Renal cortical epithelial cell (primary cell): ENCODE results near the gene RPS2. TPM values are rescaled to one million over a fixed set of nuclear protein-coding genes. Genes with fewer than 3 reads are reported as not detected.

Source experiments
- DNase-seq: peaks from one replicate; pipeline ENCODE4 v3.0.0-alpha.2; 2011; ENCODE audit warnings: low read depth
- total RNA-seq: library from RNA; depleted of rRNA; stranded (reverse); fragments of >200 nt; gene quantifications from 2 replicates; pipeline ENCODE4 v1.2.3, GENCODE V29; 2014

Gene RPS2
- total RNA-seq, 1 donor from 2014 or later = 865 TPM

DNA sequence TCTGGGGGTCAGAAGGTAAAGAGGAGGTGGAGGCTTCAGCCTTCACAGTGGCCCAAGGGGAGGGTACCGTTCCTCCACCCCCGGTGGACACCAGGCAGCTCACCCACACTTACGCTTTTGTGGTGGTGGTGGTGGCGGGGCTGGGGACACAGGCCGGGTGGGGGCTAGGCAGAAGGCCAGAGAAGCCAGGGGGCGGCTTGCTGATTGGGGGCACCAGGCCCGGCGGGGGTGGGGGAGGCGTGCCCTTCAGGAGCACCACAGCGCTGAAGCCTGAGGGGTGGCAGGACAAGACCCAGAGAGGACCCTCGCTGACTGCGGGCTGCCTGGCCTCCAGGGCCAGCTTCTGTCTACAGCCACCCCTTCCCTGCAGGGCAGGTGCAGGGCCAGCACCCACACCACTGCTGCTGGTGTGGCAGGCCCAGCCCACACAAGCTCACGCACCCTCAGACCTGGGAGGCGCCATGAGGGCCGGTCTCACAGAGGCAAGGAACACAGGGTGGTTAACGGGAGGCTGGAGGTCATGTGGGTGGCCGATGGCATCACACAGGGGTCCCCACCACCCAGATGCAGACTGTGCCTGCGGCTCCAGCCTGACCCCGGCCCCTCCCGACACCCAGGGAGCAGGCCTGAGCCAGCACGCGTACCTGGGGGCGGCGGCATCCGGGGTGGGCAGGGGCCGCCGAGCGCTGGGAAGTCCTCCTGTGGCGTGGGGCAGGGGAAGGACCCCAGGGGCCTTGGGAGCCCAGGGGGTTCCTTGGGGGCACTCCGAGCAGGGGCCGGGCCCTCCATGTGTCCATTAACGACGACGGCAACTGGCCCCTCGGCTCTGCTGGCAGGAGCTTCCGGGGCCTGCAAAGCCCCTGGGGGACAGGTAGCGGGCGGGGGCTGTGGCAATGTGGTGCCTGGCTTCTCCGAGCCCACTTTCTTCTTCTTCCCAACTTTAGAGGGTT is 34.5 kb upstream of the RPS2 start:
- no peak for DNase-seq

DNA sequence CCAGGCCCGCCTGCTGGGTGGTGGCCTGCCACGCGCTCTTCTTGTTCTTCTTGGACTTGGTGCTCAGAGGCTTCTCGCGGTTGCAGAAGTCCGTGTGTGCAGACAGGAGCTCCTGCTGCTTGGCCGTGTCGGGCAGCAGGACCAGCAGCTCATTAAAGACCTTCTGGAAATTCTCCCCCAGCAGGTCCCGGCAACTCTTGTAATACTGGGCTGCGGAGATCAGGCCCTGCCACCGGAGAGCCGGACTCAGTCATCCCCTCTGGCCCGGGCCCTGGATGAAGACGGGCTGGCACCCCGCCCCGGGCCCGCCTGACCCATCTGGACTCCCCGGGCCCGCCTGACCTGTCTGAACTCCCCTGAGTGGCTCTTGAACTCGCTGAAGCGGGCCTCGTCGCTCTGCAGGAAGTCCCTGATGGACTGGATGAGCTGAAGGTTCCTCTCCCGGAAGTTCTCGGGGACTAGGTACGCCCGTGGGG is 33.8 kb upstream of the RPS2 start:
- DNase-seq = no peak

DNA sequence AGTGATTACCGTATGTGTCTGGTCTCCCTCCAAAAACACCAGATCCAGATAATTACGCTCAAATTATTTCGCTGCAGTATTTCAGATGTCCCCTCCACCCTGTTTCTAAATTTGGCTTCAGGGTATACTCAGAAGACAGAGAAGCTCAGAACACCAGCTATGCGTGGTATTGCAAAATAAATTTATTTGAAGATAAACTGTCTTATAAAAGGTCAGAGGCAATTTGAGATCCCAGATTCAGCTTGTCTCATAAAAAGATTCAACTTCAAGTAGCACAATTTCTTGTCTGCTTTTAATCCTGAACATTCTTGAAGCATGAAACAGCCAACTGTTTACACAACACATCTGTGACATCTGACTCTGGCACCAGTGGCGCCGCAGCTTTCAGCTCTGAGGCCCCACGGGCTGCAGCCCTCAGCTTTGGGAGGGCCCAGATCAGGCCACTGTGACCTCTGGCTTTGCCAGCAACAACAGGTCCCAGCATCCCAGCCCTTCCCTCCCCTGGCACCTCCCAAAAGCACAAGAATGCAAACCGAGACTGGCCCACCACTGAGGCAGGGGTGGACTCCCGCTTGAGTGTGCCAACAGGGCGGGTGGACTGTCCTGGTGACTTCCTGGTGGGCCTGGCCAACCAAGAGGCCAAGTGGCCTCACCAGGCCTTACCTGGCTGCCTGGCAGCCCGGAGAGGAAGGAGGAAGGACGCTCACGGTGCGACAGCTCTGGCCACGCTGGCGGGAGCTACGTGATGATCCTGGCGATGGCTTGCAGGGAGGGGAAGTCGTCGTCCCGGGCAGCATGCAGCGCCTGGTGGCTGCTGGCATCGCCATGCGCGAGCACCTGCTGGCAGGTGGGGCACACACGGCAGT is 33.1 kb upstream of the RPS2 start:
- DNase-seq = no peak

DNA sequence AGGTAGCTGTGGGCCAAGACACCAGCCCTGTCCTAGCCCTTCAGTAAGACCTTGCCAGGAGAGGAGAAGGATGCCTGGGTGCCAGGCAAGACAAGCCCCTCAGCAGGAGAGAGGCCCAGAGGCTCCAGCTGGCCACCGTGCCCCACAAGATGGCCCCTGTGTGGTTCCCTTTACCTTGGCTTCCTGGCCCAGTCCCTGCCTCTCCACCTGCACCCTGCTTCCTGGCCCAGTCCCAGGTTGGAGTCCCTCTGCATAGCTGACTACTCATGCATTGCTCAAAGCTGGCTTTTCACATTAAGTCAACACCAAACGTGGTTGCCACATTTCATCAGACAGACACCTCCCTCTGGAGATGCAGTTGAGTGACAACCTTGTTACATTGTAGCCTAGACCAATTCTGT is 29.1 kb upstream of the RPS2 start:
- DNase-seq = peak; percentile 83

DNA sequence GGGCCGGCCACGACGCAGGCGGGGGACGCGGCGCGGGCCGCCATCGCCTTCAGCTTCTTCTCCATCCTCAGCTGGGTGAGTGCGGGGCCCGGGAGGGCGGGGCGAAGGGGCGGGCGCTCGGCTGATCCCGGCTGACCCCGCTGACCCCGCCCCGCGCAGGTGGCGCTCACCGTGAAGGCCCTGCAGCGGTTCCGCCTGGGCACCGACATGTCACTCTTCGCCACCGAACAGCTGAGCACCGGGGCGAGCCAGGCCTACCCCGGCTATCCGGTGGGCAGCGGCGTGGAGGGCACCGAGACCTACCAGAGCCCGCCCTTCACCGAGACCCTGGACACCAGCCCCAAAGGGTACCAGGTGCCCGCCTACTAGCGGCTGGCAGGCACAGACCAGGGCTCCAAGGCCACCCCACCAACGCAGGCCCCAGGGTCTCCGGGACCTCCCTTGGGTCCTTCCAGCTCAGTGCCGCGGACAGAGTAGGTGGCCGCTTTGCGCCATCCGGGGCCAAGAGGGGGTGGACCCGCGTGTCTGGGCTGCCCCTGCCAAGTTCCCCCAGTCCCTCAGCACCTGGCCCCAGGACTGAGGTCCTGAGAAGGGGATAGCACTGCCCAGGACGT is 28.2 kb upstream of the RPS2 start:
- no peak for DNase-seq

DNA sequence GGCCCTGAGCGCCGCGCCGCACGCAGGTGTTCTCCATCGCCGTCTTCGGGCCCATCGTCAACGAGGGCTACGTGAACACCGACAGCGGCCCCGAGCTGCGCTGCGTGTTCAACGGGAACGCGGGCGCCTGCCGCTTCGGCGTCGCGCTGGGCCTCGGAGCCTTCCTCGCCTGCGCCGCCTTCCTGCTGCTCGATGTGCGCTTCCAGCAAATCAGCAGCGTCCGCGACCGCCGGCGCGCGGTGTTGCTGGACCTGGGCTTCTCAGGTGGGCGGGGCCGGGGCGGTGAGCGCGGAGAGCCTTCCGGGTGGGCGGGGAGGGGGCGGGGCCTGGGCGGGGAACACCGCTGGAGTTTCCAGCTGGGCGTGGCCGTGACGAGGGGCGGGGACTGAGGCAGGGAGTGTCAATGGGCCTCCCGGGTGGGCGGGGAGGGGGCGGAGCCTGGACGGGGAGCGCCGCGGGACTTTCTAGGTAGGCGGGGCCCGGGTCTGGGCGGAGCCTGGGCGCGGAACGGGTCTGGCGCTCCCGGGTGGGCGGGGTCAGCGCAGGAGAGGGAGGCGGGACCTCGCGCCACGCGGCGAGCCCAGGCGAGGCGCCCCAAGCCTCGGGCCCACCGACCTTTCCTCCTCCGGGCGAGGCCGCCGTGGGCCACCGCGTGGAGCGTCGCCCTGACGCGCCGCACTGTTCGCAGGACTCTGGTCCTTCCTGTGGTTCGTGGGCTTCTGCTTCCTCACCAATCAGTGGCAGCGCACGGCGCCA is 27.5 kb upstream of the RPS2 start:
- DNase-seq = peak; percentile 60

DNA sequence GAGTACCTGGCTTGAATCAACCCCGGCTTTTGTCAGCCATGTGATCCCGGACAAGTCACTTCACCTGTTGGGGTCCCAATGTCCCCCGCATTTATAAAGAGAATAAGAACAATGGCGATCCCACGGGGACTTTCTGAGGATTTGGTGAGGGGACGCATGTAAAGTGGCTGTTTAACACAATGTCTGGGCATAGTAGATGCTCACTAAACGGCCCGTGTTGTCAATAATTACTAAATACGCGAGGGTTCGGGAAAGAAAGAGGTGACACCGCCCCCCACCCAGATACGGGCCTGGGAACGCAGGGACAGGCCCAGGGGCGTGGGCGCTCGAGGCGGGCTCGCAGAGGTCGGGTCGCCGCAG is 26.9 kb upstream of the RPS2 start:
- no peak for DNase-seq

DNA sequence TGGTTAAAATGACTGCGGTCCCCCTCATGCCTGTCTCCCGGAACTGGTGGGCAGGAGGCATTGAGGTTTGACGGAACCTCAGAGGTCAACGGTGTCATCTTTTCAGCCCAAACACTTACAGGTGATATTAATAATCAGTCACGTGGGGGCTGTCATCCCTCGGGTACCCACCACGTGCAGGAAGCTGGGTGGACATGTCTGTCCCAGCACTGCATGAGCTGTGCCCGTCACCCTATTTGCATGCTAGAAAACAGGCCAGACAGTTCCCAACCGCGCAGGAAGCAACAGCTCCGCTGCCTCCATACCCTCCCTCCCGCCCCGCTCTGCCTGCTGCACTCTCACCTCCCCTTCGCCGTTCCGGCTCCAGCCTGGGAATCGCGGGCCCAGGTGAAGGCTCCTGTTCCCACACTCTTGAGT is 26.5 kb upstream of the RPS2 start:
- no peak for DNase-seq

DNA sequence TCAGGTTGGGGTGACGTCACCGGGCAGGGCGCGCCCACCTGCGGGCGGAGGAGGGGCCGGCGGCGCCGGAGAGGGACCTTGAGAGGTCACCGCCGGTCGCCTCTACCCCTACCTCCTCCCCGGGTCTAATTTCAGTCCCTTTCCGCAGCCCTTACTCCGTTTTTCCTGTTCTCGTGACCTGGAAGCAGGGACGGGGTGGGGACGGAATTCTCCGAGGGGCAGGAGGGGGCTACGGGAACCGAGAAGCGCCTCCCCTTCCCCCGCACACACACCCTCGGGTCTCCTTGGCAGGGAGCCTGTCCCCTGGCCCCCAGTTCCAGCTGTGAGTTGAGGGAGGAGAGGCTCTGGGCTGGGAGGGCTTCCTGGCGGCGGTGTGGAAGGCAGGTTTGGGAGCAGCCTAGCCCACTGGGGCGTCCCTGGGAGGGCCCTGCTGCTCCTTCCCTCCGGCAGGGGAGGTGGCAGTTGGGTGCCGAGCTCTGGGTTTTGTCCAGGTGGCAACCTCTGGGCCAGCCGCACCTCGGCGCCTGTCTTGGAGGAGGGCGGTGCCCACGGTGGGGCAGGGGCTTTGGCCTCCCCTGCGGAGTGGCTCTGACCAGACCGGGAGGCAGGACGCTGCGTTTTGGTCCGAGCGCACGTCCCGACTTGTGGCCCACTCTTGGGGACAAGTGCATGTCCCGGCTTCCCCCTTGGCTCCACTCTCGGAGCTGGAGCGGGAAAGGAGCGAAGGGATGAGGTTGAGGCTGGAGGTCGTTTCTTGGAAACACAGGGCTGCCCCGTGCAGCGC is 25.9 kb upstream of the RPS2 start:
- DNase-seq = no peak

DNA sequence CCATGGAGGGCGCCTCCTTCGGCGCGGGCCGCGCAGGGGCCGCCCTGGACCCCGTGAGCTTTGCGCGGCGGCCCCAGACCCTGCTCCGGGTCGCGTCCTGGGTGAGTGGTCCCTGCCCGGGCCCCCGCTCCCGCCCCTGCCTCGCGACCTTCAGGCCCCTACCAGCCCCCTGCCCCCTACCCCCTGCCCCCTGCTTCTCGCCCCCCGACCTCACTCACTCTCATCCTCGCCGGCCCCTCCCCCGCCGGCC is 25.4 kb upstream of the RPS2 start:
- DNase-seq = no peak

DNA sequence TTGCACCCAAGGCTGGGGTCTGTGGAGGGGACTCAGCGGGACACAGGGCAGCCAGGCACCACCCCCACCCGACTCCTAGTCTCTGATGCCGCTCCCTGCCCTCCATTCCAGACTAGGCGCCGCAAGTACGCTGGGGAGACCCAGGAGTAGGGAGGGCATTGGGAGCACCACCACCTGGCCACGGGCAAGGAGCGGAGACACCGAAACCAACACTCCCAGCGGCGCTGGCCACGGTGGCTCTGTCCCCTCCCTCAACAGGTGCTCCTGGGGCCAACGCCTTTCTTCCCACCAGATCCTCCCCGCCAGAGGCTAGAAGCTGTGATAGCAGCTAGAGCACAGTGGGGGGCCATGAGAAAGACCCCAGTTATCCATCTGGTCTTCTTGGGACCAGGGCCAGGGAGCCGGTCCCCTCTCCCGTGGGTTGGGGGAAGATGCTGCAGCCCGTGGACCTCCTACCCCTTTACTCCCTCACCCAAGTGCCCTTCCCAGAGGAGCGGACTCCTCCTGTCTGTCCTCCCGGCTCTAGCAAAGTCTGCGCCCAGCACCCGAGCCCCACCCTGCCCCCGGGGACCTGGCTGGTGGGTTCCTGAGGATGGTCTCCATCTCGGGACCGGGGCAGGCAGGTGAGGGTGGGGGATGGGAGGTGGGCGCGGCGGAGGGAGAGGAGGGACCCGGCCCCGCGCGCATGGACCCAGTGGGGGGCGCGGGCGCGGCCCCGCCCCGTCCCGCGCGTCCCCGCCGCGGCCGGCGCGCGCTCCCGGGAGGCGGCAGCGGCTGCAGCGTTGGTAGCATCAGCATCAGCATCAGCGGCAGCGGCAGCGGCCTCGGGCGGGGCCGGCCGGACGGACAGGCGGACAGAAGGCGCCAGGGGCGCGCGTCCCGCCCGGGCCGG is 24.8 kb upstream of the RPS2 start, which contains the start of gene SYNGR3:
TSS of gene SYNGR3 (plus strand) at position 762 of the 892 bp plus-strand sequence. CDS start 133 bp downstream, outside the sequence.
- no peak for DNase-seq

DNA sequence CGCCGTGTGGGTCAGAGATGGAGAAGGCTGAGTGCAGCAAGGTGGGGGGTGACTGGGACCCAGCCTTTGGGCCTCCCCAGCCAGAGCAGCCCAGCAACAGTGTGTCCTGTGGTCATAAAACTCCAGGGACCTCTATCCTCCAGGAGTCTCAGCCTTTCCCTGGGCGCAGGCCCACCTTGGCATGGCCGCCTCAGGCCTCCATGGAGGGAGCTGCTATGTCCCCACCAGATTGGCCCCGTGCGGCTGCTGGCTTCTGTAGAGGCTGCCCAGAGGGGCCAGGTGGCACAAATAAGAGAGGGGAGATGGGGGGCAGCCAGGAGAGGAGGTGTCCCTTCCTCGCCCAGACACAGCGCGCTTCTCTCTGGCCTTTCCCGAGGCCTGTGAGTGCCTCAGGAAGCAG is 22.6 kb upstream of the RPS2 start:
- DNase-seq = no peak

DNA sequence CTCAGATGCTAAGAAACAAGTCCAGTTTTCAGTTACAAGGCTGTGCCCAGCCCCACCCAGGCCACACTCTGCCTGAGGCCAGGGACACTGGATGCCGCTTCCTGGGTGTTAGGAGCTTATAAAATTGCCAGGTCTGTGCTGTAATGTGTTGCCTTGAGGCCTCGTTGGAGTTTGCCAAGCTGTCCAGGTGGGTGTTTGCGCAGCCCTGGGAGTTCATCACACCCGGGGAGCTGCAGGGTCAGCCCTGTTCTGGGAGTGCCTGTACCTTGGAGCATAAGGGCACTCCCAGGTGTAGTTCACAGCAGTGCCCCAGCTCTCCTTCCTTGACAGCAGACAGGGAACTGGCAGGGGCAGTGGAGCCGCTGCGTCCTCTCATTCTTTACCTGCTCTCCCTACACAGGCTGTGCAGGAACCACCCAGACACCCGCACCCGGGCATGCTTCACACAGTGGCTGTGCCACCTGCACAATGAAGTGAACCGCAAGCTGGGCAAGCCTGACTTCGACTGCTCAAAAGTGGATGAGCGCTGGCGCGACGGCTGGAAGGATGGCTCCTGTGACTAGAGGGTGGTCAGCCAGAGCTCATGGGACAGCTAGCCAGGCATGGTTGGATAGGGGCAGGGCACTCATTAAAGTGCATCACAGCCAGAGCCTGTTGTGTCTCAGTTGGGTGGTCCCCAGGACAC is 21.0 kb upstream of the RPS2 start:
- no peak for DNase-seq

DNA sequence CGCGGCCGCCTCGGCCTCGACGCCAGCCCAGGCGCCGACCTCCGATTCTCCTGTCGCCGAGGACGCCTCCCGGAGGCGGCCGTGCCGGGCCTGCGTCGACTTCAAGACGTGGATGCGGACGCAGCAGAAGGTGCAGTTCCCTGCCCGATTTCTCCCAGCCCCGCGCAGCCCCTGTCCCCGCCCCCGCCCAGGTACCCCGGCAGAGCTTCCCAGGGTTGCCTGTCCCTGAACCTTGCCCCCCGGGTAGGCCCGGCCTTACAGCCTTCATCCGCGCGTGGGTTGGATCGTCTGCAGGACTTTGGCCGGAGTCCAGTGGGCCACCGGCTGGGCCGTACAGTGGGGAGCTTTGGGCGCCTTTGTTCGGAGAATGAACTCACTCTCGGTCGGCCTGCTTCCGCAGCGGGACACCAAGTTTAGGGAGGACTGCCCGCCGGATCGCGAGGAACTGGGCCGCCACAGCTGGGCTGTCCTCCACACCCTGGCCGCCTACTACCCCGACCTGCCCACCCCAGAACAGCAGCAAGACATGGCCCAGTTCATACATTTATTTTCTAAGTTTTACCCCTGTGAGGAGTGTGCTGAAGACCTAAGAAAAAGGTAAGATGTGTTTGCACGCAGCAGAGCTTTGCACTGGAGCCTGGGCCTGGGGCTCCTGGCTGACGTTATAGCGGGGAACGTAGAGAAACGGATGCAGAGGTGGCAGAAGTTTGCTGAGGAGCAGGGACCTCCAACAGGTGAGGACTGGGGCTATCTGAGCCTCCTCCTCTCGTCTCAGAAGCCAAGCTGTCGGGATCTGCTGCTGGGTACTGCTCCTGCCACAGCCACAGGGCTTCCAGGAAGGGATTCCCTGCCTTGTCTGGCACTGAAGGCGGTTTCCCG is 20.0 kb upstream of the RPS2 start:
- no peak for DNase-seq

DNA sequence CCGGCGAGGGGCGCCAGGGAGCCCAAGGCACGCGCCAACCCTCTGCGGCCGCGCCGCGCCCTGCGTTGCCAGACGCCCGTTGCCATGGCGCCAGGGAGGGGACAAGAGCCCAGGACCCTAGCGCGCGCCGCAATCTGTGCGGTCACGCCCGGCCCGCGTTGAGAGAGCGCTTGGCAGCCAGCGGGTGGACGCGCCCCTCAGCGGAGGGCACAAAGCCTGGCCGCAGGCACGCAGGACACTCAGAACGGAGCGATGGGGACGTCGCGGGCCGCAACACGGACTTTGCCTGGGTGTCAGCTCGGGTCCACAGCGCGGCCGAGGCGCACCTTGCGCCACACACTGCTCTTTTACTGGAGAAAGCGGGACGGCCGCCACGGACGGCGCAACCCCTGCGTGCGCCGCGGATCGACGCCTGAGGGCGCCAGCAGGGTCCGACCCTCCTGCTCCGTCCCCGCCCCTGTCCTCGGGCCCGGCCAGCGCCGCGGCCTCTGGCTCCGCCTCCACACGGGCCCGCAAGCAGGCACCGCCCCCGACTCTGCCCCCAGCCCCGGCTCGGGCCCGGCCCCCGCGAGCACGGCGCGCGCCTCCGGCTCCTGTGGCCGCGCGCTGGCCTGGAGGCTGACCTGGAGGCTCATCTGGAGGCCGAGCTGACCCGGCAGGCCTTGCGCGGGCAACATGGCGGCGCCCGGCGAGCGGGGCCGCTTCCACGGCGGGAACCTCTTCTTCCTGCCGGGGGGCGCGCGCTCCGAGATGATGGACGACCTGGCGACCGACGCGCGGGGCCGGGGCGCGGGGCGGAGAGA is 19.1 kb upstream of the RPS2 start, which contains the start of gene GFER:
TSS of gene GFER (plus strand) at position 650 of the 803 bp plus-strand sequence. CDS start at position 676, 26 bp downstream.
- peak; percentile 60 for DNase-seq

DNA sequence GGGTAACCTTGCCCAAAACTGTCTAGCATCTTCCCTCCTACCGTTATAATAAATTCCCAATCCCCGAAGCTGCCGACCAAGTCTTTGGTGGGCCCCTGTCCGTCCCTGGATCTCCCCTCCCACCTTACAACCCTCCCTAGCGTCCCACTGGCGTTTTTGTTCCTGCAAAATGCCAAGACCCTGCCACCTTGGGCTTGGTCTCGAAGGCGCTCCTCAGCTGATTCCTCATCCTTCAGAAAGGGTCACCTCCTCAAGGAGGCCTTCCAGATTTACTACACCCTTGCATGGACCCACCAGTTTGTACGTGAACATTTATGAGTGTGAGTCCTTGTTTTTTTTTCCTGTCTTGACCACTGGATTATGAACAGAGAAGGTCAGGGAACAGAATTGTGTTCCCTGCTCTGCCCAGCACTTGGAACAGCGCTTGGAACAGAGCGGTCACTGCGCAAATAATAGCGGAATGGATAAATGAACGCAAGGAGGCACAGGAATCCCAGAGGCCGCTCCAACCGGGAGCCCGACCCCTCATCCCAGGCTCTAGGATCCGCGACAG is 18.4 kb upstream of the RPS2 start:
- no peak for DNase-seq

DNA sequence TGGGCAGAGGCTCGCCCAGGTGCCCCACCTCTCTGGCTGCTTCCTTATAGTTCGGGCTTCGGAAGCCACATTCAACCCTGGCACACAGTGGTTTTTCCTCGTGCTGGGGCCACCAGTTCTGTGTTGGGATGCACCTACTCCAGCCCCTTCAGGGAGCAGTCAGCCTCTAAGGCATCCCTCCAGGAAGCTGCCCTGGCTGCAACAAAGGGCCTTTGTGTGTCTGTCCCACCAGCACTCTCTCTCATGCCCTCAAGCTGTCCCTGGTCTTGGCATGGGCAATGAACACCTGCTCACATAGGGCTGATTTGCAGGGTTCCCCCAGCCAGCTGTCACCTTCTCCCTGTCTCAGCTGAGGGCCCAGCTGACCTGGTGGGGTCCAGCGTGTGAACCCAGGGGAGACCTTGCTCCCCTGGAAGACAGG is 17.4 kb upstream of the RPS2 start:
- DNase-seq = no peak
